NCI-H774 (cell line): ENCODE data around the gene ELOA2.
"Not testable (repeated sequence)": the region's sequence is repeated elsewhere in the genome, so short reads cannot be mapped to it uniquely, and the experiment has no call there.

Experiments used
- DNase-seq: peaks from one replicate; lab custom pipeline; 2025; lab: John Stamatoyannopoulos, UW

Gene ELOA2

GRCh38 chr18:47022821-47023220 lies 12.6 kb downstream of the ELOA2 start:
- not testable (repeated sequence) for DNase-seq

GRCh38 chr18:47020757-47021156 lies 14.7 kb downstream of the ELOA2 start:
- DNase-seq, result not testable (repeated sequence)

- not testable (repeated sequence) for DNase-seq
Measured at GRCh38 chr18:47019870-47020269, 15.6 kb downstream of the ELOA2 start.
